ENCODE measurements around the gene NF2.

DNA sequence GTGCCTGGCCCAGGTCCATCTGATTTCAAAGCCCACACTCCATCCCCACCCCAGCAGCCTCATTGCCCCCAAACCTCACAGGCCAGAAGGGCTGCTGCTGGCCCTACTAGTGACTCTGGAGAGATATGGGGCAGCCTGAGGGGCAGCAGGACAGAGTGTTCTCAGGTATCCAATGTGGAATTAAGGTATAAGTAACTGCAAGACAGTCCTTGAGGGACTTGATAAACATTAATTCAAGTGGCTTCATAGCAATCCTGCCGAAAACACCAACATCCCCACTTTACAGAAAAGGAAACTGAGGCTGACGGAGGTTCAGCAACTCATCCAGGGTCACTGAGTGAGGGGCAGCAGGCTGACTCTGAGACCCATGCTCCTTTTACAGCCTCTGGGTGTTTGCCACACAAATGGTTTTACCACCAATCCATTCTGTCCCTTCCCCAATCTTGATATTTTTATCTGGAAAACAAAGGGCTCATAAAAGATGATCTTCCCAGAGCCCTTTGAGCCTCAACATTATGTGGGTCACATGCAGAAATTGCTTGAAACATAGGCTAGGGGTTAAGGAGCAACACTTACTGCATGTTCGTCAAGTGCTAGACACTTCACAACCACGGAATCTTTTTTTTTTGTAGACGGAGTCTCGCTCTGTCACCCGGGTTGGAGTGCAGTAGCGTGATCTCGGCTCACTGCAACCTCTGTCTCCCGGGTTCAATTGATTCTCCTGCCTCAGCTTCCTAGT lies 24.8 kb upstream of the NF2 start:
- TF ChIP-seq, protein P1, sequence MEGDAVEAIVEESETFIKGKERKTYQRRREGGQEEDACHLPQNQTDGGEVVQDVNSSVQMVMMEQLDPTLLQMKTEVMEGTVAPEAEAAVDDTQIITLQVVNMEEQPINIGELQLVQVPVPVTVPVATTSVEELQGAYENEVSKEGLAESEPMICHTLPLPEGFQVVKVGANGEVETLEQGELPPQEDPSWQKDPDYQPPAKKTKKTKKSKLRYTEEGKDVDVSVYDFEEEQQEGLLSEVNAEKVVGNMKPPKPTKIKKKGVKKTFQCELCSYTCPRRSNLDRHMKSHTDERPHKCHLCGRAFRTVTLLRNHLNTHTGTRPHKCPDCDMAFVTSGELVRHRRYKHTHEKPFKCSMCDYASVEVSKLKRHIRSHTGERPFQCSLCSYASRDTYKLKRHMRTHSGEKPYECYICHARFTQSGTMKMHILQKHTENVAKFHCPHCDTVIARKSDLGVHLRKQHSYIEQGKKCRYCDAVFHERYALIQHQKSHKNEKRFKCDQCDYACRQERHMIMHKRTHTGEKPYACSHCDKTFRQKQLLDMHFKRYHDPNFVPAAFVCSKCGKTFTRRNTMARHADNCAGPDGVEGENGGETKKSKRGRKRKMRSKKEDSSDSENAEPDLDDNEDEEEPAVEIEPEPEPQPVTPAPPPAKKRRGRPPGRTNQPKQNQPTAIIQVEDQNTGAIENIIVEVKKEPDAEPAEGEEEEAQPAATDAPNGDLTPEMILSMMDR (IDR thresholded peaks at IDR 0.05), result no peak
- TF ChIP-seq POLR2A (IDR thresholded peaks at IDR 0.05), result no peak

Data from Peyer's patch (tissue), 4 donors.